HG03139 (cell line): ENCODE results near the gene PDE11A.
"Not testable (repeated sequence)": the region's sequence is repeated elsewhere in the genome, so short reads cannot be mapped to it uniquely, and the experiment has no call there.

ENCODE experiments used
- ATAC-seq: cut with Tn5 transposase; IDR thresholded peaks from one replicate; pipeline ENCODE4 v1.9.1; 2021; ENCODE audit not compliant: unreplicated experiment

PDE11A gene

DNA sequence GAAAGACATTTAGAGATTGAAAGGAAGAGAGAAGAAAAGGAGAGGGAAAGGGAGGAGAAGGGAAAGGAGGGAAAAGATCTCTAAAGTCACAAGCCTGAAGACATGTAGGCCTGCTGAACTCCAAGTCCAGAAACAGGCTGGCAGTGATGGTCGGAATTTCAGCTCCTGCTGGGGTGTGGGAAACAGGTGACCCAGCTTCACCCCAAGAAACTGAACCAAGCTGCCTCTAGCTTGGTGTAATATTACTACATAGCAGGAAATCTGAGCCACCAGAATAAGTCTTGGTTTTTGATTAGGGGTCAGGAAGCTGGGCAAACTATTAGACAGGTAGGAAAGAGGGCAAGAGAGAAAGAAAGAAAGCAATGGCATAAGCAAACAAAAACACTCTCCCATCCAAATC is 185.8 kb downstream of the PDE11A start:
- no peak for ATAC-seq

DNA sequence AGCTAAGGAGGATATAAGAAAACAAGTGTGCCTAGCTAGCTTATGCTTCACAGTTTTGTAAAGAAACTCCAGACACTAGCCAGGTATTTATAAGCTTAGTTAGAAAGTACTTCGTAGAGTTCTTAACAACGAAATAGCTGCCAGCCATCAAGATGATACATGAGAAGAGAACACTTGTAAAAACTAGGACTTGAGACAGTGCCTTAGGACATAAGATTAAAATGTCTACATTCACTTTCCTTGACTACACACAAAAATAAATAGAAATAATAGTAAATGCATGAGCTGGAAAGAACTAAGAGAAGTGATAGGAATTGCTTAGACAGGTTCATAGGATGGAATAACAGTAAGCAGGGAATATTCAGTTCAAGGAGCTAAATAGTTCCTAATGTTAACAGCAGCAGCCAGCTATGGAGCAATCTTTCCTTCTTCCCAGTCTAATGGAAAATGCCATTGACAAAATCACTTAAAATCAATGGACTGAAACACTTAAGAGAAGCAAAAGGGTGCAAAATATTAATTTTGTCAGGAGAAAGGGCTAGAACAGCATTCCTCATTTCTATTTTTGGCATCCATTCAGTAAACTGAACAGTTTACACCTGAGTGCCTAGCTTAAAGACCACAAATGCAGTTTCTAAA is 186.6 kb downstream of the PDE11A start:
- ATAC-seq, result no peak

DNA sequence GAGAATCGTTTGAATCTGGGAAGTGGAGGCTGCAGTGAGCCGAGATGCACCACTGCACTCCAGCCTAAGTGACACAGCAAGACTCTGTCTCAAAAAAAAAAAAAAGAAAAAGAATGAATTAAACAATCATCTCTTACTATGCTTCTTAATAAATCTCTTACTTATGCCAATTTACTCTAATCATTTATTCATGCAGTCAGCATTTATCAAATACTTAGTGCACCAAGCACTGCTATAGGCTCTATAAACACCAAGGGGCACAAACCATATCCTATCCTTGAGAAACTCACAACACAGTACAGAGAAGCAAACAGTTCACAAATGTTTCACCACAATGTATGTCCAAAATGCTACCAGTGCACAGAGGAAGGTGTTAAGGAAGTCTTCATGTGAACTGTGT is 189.4 kb downstream of the PDE11A start:
- ATAC-seq, result no peak

DNA sequence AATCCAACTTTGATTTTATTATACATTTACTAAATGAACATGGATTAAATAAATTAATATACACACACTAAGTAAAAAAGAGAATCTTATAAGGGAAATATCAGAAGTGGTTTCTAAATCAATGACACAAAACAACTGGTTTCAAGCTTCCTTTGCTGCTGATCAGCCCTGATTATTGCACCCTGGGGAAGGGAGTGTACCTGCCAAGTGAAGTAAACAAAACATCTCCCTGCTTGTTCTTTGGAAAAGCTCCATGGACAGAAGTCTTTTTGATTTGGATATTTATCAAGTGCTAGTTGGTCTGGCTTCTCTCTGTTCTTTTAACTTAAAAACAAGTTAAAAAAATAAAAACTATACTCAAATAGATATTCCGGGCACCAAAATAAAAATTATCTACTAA is 190.1 kb downstream of the PDE11A start:
- ATAC-seq, result no peak

DNA sequence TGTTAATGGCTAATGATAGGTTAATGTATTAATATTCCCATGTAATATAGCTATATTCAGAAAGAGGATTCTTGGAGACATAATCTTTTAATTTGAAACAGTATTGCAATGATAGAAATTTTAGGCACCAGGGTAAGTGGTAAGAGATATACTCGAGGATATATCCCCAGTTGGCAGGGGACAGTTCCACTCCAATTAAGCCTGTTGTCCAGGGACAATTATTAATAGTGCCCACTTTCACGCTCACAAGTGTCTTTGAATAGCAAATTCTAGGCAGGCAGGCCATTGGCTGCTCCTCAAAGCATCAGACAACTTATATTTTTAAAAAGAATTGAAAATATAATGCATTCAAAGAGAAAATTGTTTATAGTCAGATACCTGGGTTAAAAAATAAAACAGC is 190.7 kb downstream of the PDE11A start:
- no peak for ATAC-seq

DNA sequence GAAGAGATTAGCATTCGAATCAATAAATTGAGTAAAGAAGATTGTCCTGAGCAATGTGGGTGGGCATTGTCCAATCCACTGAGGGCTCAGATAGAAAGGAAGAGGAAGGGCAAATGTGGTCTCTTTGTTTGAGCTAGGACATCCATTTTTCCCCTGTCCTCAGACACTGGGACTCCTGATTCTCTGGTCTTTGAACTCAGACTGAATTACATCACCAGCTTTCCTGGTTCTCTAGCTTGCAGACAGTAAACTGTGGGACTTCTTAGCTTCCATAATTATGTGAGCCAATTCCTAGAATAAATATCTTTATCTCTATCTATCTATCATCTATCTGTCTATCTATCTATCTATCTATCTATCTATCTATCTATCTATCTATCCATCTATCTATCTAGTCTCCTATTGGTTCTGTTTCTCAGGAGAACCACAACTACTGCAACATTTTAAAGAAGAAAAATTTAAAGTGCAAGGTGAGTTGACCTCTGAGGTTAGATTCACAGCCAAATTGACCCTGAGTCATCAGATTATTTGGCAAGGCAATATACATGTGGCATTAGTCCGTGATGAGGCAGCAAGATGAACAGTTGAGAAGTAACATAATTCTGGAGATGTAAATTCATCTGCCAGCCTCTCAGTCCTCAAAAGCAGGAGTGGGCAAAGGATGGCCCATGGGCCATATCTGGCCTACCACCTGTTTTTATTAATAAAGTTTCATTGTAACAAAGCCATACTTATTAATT is 191.4 kb downstream of the PDE11A start:
- ATAC-seq, result no peak

DNA sequence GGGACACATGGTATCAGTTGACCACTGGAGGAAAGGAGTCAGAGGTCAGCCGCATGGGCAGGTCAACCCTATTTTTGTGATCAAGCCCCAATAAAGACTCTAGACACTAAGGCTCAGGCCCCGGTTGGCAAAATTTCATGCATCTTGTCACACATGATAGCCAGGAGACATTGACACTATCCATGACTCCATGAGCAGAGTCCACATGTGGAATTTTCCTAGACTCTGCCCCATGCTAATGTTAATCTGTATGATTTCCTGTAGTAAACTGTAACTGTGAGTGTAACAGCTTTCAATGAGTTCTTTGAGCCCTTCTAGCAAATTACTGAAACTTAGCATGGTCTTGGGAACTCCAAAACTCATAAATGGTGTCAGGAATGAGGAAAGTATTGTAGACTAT is 192.3 kb downstream of the PDE11A start:
- ATAC-seq, result no peak

DNA sequence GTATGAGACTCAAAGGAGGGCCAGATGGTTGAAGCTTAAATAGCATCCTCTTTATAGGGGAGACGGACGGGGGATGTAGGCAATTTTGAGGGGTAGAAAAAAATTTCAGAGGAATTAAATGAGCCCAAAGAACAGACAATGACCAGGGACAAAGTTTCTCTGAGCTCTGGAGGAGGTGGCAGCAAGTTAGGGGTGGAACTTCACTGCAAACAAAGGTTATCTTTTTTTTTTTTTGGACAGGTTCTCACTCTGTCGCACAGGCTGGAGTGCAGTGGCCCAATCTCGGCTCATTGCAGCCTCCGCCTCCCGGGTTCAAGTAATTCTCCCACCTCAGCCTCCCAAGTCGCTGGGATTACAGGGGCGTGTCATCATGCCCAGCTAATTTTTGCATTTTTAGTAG is 195.6 kb downstream of the PDE11A start:
- ATAC-seq, result no peak

DNA sequence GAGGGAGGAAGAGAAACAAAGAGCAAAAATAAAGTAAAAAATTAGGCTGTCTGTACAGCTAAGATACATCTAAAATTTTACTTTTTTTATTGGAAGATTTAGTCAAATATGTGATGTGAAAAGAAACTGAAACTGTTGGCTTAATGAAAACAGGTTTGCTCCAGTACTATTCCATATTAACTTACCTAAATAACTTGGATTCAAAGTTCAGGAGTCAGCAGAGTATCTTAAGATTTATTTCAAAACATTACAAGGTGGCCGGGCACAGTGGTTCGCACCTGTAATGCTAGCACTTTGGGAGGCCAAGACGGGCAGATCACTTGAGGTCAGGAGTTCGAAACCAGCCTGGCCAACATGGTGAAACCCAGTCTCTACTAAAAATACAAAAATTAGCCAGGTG is 197.9 kb downstream of the PDE11A start:
- ATAC-seq, result no peak

DNA sequence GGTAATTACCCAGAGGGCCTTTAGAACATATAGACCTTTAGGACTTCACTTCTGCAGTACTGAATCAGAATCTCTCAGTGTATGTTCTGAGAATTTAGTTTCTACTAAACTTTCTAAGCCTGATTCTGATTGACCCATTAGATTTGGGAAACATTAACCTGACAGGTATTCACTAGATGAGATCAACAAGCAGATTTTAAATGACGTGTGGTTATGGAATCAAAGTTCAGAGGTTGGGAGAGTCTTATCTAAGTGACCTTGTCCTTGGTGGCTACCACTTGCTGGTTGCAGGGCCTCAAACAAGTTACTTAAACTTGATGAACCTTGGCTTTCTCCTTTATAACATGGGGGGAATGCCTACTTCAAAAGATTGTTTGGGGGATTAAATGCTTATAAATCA is 198.7 kb downstream of the PDE11A start:
- no peak for ATAC-seq

DNA sequence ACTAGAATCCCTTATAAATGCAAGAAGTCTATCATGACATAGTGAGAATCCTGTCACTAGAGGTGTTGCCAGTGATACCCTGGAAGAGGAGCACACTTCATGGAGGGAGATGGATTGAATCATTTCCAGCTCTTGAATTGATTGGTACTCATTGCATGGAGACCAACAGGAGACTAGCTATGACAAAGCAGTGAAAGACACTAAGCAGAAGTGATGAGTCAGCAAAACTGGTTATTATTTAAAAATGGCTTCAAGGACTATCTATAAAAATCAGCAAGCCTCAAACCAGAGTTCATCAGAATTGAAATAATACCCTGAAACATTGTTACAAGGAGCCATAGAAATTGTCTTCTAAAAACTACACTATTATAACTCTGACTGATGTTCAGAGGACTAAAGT is 200.3 kb downstream of the PDE11A start:
- ATAC-seq, result no peak

DNA sequence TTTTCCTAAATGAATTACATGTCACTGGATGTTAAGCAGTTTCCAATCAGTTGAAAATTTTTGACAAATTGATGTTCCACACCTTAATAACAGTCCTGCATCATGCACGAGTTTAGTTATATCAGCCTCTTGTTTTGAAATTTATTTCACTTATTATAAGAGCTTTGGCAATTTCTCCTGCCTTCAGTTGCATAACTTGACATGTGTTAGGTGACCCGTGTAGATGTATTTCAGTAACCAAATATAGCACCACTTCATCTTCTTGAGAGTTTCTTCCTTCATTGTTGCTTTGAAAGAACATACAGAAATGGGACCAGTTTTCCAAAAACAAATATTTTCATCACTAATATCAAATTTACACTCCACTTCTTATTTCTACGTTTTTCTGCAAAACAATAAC is 202.7 kb downstream of the PDE11A start:
- no peak for ATAC-seq

DNA sequence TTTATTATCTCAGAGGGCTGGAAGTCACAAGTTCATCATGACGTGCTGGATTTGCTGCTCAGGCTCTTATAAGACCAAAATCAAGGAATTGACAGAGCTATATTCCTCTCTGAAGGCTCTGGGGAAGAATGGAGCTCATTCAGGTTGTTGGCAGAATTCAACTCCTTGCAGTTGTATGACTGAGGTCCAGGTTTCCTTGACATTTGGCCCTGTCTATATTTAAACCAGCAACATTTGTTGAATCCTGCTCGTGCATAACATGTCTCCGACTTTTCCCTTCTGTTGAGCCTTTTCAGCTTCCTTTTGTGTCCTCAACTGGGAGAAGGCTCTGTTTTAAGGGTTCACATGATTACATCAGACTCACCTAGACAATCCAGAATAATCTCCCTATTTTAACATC is 203.4 kb downstream of the PDE11A start:
- no peak for ATAC-seq

DNA sequence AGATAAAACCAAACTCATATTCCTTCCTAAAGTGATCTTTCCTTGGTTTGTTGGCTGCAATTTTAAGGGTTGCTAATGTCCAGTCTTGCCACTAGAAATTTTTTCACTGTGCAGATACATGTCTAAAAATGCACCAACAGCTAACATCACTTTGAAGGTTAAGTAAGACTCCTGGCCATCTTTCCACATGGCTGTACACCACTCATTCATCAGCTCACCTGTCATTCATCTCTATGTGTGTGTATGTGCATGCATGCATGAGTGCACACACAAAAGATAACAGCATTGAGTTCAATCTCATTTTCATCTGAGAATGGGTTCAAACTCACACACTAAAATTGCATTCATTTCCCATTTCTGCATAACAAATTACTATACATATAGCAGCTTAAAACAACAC is 203.8 kb downstream of the PDE11A start:
- no peak for ATAC-seq

DNA sequence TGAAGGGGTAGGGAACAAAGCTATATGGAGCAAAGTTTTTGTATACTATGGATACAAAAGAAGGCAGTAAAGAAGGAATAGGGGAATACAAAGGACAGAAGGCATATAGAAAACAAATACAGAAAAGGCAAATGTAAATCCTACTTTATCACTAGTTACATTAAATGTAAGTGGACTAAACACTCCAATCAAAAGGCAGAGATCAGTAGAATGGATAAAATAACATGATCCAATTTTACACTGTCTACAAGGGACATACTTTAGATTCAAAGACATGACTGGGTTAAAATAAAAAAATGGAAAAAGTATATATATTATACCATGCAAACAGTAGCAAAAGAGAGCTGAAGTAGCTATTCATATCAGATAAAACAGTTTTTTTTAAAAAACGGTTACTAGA is 215.0 kb downstream of the PDE11A start:
- no peak for ATAC-seq

DNA sequence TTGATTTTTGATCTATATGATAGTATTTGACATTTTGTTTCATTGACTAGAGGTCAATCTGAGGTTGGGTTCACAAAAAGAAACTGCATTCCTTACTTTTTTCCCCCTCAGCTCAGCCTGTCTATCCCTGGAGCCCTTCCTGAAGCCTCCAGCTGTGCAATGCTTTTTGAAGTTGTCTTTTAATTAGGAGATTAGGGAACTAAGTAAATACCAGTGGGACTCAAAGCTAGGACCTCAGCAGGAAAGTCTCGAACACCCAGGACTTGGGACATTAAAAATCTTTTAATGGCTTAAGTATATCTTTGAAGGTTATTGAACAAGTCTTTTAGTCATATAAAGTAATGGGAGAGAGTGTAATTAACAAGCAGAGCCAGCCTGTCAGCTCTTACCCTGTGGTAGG is 220.2 kb downstream of the PDE11A start:
- ATAC-seq, result no peak

DNA sequence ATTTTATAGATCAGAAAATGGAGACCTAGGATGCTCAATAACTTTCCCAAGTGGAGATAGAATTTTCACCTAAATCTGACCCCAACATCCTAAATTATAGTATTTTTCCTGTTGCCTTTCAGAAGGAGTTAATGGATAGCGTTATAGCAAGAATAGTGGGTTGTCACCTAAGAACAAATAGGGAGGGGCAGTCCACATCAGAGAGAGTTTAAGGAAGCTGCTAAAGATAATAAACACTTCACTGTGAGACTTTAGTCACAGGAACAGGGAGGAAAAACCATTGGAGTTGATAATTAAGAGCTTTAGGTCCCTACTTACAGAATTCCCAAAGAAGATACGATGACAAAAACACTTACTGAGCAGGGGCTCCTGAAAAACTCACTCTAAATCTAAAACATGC is 229.4 kb downstream of the PDE11A start:
- ATAC-seq, result no peak

DNA sequence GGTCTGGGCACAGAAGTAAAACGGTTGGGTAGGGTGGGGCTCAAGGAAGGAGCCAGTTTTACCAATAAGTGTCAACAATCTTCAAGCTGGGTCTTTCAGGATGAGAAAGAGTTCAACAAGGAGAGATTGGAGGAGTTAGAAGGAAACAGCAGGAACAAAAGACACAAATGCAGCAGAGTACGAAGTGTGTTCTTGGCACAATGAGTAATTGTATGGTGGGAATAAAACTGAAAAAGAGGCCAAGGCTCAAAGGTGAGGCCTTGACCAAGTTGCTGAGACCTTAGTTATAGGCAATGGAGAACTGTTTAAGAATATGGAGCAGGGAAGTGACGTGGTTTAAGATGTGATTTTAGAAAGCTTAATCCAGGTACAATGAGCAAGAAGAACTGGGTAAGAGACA is 230.3 kb downstream of the PDE11A start:
- ATAC-seq, result no peak

DNA sequence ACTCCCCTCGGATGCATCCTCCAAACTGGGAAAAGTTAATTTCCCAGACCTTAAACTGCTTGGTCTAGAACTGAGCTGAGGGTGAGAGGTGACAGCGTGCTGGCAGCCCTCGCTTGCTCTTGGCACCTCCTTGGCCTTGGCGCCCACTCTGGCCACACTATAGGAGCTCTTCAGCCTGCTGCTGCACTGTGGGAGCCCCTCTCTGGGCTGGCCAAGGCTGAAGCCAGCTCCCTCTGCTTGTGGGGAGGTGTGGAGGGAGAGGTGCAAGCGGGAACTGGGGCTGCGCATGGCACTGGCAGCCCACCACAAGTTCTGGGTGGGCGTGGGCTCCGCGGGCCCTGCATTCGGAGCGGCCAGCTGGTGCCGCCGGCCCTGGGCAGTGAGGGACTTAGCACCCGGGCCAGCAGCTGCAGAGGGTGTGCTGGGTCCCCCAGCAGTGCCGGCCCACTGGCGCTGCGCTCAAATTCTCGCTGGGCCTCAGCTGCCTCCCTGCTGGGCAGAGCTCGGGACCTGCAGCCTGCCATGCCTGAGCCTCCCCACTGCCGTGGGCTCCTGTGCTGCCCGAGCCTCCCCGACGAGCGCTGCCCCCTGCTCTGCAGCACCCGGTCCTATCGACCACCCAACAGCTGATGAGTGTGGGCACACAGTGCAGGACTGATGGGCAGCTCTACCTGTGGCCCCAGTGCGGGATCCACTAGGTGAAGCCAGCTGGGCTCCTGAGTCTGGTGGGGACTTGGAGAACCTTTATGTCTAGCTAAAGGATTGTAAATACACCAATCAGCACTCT is 237.0 kb downstream of the PDE11A start:
- ATAC-seq, result not testable (repeated sequence)

DNA sequence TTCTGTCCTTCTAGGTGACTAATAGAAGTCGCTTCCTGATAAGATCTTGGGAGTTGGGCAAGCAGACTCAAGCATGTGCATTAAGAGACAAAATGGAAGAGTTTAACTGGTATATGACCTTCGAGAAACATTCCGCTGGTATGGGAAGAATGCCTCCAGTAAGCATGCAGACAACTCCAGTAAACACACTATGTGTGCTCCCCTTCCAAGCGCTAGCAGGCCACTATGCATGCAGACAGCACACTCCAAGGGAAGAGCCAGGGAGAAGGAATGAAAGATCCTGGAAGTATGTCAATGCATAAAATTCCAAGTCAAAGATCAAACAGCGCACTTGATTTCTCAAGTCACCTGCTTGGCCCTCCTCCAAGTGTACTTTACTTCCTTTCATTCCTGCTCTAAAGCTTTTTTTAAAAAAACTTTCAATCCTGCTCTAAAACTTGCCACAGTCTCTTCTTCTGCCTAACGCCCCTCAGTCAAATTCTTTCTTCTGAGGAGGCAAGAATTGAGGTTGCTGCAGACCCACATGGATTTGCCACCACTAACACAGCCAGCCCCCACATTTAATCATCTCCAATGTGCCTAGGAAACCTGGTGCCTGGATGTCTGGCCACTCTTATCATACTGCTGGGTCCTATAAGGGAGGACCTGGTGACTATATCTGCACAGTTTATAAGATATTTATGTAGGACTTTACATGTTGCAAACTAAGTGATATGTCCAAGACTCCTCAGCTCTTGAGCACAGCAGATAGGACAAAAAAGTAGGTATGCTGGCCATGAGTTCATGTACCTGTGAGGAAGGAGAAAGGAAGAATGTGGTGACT is 239.8 kb downstream of the PDE11A start:
- no peak for ATAC-seq

DNA sequence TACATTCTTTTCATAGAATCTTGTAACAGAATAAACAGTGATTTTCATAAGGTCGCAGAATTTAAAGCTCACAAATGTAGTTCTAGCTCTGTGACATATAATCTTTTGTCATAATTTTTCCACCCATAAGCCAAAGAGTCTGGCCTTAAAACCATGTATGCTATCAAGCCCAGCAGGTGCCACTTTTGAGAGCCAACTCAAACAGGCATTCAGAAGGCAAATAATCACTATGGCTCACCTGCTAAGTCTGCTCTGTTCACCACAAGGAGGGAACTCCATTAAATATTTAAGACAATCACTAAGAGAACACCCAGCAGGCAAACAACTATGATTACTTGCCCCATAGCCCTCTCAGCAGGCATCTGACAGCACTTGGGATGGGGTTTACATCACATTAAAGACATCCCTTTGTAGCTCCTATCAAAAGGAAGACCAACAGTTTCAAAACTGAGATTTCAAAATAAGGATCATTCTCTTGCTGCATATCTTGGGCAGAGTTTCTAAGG is 241.6 kb downstream of the PDE11A start:
- ATAC-seq, result no peak
